ENCODE measurements around the gene SLC22A15. TPM values are rescaled to one million over a fixed set of nuclear protein-coding genes. Genes with fewer than 3 reads are reported as not detected.

The SLC22A15 gene
- total RNA-seq, 2 donors from 2014 or later, result 1.1 to 1.2 TPM

Other genes with a start within 250 kb of the SLC22A15 start
- gene CASQ2, start 207.8 kb upstream of the SLC22A15 start, total RNA-seq, result 10 to 100 TPM in 1 of 2 donors, under 1 TPM in 1; 0.22 to 10.5 TPM
- gene NHLH2, start 135.4 kb upstream of the SLC22A15 start, total RNA-seq, result not detected
- 1 to 10 TPM; 3.9 to 4.5 TPM for gene MAB21L3, start 134.9 kb downstream of the SLC22A15 start, total RNA-seq